Activated naive CD8-positive, alpha-beta T cell treated with anti-CD3 and anti-CD28 coated beads, Interleukin-2, amount 50 U/mL, for 24 hours (primary cell): ENCODE results near the gene TMEM44.

Experiments used
- ATAC-seq: fragments of 150-1000 bp; cut with Tn5 transposase; one replicate; pipeline ENCODE4 v1.10.0; 2021
- DNase-seq: peaks from one replicate; pipeline ENCODE4 v3.0.0; 2021
- H3K27ac Mint-ChIP-seq: one replicate; pipeline ENCODE4 v1.8.0; 2021; ENCODE audit warnings: mild to moderate bottlenecking, mixed read lengths
- H3K27me3 Mint-ChIP-seq: one replicate; pipeline ENCODE4 v1.8.0; 2021; ENCODE audit warnings: mixed read lengths
- H3K36me3 Mint-ChIP-seq: one replicate; pipeline ENCODE4 v1.8.0; 2021; ENCODE audit warnings: low read depth, mixed read lengths
- H3K4me1 Mint-ChIP-seq: one replicate; pipeline ENCODE4 v1.8.0; 2021; ENCODE audit warnings: mixed read lengths
- H3K4me3 Mint-ChIP-seq: one replicate; pipeline ENCODE4 v1.8.0; 2021; ENCODE audit warnings: mild to moderate bottlenecking, moderate library complexity, mixed read lengths
- H3K9me3 Mint-ChIP-seq: one replicate; pipeline ENCODE4 v1.8.0; 2021; ENCODE audit warnings: mixed read lengths

TMEM44 gene

GRCh38 chr3:194572143-194572789 is 61.0 kb downstream of the TMEM44 start:
- Mint-ChIP-seq H3K4me1 (peaks cover 8% of the 10 kb centered on the region), H3K4me3 (no peak overlapping the region)
- no peak for DNase-seq

GRCh38 chr3:194571491-194572142 is 61.6 kb downstream of the TMEM44 start:
- peaks cover 8% of the 10 kb centered on the region for H3K4me1 Mint-ChIP-seq

More at GRCh38 chr3:194572143-194572789, 61.0 kb downstream of the TMEM44 start:
- H3K27me3 Mint-ChIP-seq, result peaks cover 30% of the 10 kb centered on the region
- no peak for ATAC-seq
- no peak overlapping the region for H3K27ac Mint-ChIP-seq
- no peaks in the 10 kb centered on the region for H3K9me3 Mint-ChIP-seq
- no peaks in the 10 kb centered on the region for H3K36me3 Mint-ChIP-seq

GRCh38 chr3:194570898-194571297 is 62.3 kb downstream of the TMEM44 start:
- H3K4me3 Mint-ChIP-seq, result no peak overlapping the region
- peaks cover 30% of the 10 kb centered on the region for H3K27me3 Mint-ChIP-seq
- peaks cover 8% of the 10 kb centered on the region for H3K4me1 Mint-ChIP-seq
- H3K36me3 Mint-ChIP-seq, result no peaks in the 10 kb centered on the region
- H3K9me3 Mint-ChIP-seq, result no peaks in the 10 kb centered on the region
- no peak overlapping the region for H3K27ac Mint-ChIP-seq
- no peak for DNase-seq
- no peak for ATAC-seq

More at GRCh38 chr3:194571491-194572142, 61.6 kb downstream of the TMEM44 start:
- H3K36me3 Mint-ChIP-seq, result no peaks in the 10 kb centered on the region
- no peak overlapping the region for H3K4me3 Mint-ChIP-seq
- H3K27me3 Mint-ChIP-seq, result peaks cover 30% of the 10 kb centered on the region
- H3K9me3 Mint-ChIP-seq, result no peaks in the 10 kb centered on the region
- H3K27ac Mint-ChIP-seq, result no peak overlapping the region
- no peak for DNase-seq
- no peak for ATAC-seq

GRCh38 chr3:194570235-194570634 is 63.0 kb downstream of the TMEM44 start:
- H3K36me3 Mint-ChIP-seq, result no peaks in the 10 kb centered on the region

GRCh38 chr3:194569252-194569651 is 64.0 kb downstream of the TMEM44 start:
- peaks cover 8% of the 10 kb centered on the region for H3K4me1 Mint-ChIP-seq
- no peak overlapping the region for H3K27ac Mint-ChIP-seq
- H3K36me3 Mint-ChIP-seq, result no peaks in the 10 kb centered on the region
- H3K9me3 Mint-ChIP-seq, result no peaks in the 10 kb centered on the region
- no peak overlapping the region for H3K4me3 Mint-ChIP-seq
- ATAC-seq (no peak), DNase-seq (no peak)
- H3K27me3 Mint-ChIP-seq, result peaks cover 30% of the 10 kb centered on the region

More at GRCh38 chr3:194570235-194570634, 63.0 kb downstream of the TMEM44 start:
- H3K27me3 Mint-ChIP-seq, result peaks cover 30% of the 10 kb centered on the region
- peaks cover 8% of the 10 kb centered on the region for H3K4me1 Mint-ChIP-seq
- no peak overlapping the region for H3K4me3 Mint-ChIP-seq
- ATAC-seq (no peak), DNase-seq (no peak)
- H3K9me3 Mint-ChIP-seq, result no peaks in the 10 kb centered on the region
- H3K27ac Mint-ChIP-seq, result no peak overlapping the region

- H3K4me1 Mint-ChIP-seq, result peaks cover 10% of the 10 kb centered on the region
- no peaks in the 10 kb centered on the region for H3K36me3 Mint-ChIP-seq
- no peak overlapping the region for H3K4me3 Mint-ChIP-seq
- H3K27me3 Mint-ChIP-seq, result peaks cover 10% of the 10 kb centered on the region
- no peak overlapping the region for H3K27ac Mint-ChIP-seq
- ATAC-seq (no peak), DNase-seq (no peak)
- no peaks in the 10 kb centered on the region for H3K9me3 Mint-ChIP-seq
Observed at GRCh38 chr3:194565597-194566190, 67.5 kb downstream of the TMEM44 start.

- no peak overlapping the region for H3K4me3 Mint-ChIP-seq
- no peaks in the 10 kb centered on the region for H3K9me3 Mint-ChIP-seq
- peaks cover 10% of the 10 kb centered on the region for H3K4me1 Mint-ChIP-seq
- DNase-seq (no peak), ATAC-seq (no peak)
- H3K36me3 Mint-ChIP-seq, result no peaks in the 10 kb centered on the region
- peaks cover 10% of the 10 kb centered on the region for H3K27me3 Mint-ChIP-seq
- no peak overlapping the region for H3K27ac Mint-ChIP-seq
Observed at GRCh38 chr3:194562986-194563385, 70.2 kb downstream of the TMEM44 start.

GRCh38 chr3:194561306-194561974 is 71.8 kb downstream of the TMEM44 start:
- Mint-ChIP-seq H3K36me3 (no peaks in the 10 kb centered on the region), H3K27ac (peak overlapping the region; percentile 45), H3K4me1 (peaks cover 15% of the 10 kb centered on the region), H3K4me3 (no peak overlapping the region), H3K9me3 (no peaks in the 10 kb centered on the region), H3K27me3 (peaks cover 10% of the 10 kb centered on the region)
- ATAC-seq, result peak; percentile 58
- no peak for DNase-seq

- peaks cover 10% of the 10 kb centered on the region for H3K27me3 Mint-ChIP-seq
- DNase-seq, result no peak
- H3K9me3 Mint-ChIP-seq, result no peaks in the 10 kb centered on the region
- ATAC-seq, result no peak
- H3K36me3 Mint-ChIP-seq, result no peaks in the 10 kb centered on the region
- no peak overlapping the region for H3K4me3 Mint-ChIP-seq
- H3K27ac Mint-ChIP-seq, result no peak overlapping the region
- peaks cover 15% of the 10 kb centered on the region for H3K4me1 Mint-ChIP-seq
Observed at GRCh38 chr3:194560047-194560446, 73.2 kb downstream of the TMEM44 start.

- Mint-ChIP-seq H3K4me1 (peaks cover 15% of the 10 kb centered on the region), H3K36me3 (no peaks in the 10 kb centered on the region), H3K27me3 (peaks cover 10% of the 10 kb centered on the region), H3K27ac (no peak overlapping the region), H3K9me3 (no peaks in the 10 kb centered on the region), H3K4me3 (no peak overlapping the region)
- ATAC-seq (no peak), DNase-seq (no peak)
Observed at GRCh38 chr3:194559530-194559929, 73.7 kb downstream of the TMEM44 start.

GRCh38 chr3:194556086-194557056 is 76.8 kb downstream of the TMEM44 start:
- no peaks in the 10 kb centered on the region for H3K36me3 Mint-ChIP-seq
- peaks cover 7% of the 10 kb centered on the region for H3K27me3 Mint-ChIP-seq
- no peaks in the 10 kb centered on the region for H3K9me3 Mint-ChIP-seq
- peak overlapping the region; percentile 57 for H3K27ac Mint-ChIP-seq
- peak overlapping the region; percentile 58 for H3K4me3 Mint-ChIP-seq
- H3K4me1 Mint-ChIP-seq, result peaks cover 8% of the 10 kb centered on the region
- no peak for ATAC-seq
- DNase-seq, result no peak

GRCh38 chr3:194555175-194556062 is 77.8 kb downstream of the TMEM44 start:
- Mint-ChIP-seq H3K27me3 (peaks cover 6% of the 10 kb centered on the region), H3K4me3 (no peak overlapping the region), H3K9me3 (no peaks in the 10 kb centered on the region), H3K4me1 (peaks cover 4% of the 10 kb centered on the region), H3K27ac (no peak overlapping the region), H3K36me3 (no peaks in the 10 kb centered on the region)
- no peak for ATAC-seq
- DNase-seq, result no peak

GRCh38 chr3:194554473-194555123 is 78.6 kb downstream of the TMEM44 start:
- no peaks in the 10 kb centered on the region for H3K36me3 Mint-ChIP-seq
- ATAC-seq (no peak), DNase-seq (no peak)
- H3K4me3 Mint-ChIP-seq, result no peak overlapping the region
- H3K27ac Mint-ChIP-seq, result no peak overlapping the region
- H3K9me3 Mint-ChIP-seq, result no peaks in the 10 kb centered on the region
- peaks cover 4% of the 10 kb centered on the region for H3K4me1 Mint-ChIP-seq
- peaks cover 5% of the 10 kb centered on the region for H3K27me3 Mint-ChIP-seq
